Immature natural killer cell (primary cell): ENCODE data around the gene HOXA5. TPM values are rescaled to one million over a fixed set of nuclear protein-coding genes. Genes with fewer than 3 reads are reported as not detected.

Source experiments
- DNase-seq, 3 donors: peaks; one replicate each; pipeline ENCODE4 v3.0.0; 2022; ENCODE audit warnings: mixed read lengths in 1 of 3
- H3K27ac Mint-ChIP-seq, 6 donors: one replicate each; pipeline ENCODE4 v1.8.0; 2020; ENCODE audit warnings: mixed read lengths in 6 of 6, mild to moderate bottlenecking in 5 of 6, inconsistent platforms in 4 of 6, moderate library complexity in 3 of 6
- H3K27me3 Mint-ChIP-seq, 3 donors: one replicate each; pipeline ENCODE4 v1.8.0; 2020 to 2021; ENCODE audit warnings: low read depth in 3 of 3, mild to moderate bottlenecking in 3 of 3, mixed read lengths in 3 of 3, moderate library complexity in 3 of 3, inconsistent platforms in 1 of 3
- H3K36me3 Mint-ChIP-seq, 3 donors: one replicate each; pipeline ENCODE4 v1.8.0; 2020; ENCODE audit warnings: mixed read lengths in 3 of 3, inconsistent platforms in 2 of 3, mild to moderate bottlenecking in 2 of 3
- H3K4me1 Mint-ChIP-seq, 2 donors: one replicate each; pipeline ENCODE4 v1.8.0; 2020; ENCODE audit warnings: inconsistent platforms in 2 of 2, mild to moderate bottlenecking in 2 of 2, mixed read lengths in 2 of 2, moderate library complexity in 1 of 2
- H3K4me3 Mint-ChIP-seq, 5 donors: one replicate each; pipeline ENCODE4 v1.8.0; 2020; ENCODE audit warnings: mild to moderate bottlenecking in 5 of 5, mixed read lengths in 5 of 5, inconsistent platforms in 3 of 5, moderate library complexity in 3 of 5
- H3K9me3 Mint-ChIP-seq, 6 donors: one replicate each; pipeline ENCODE4 v1.8.0; 2020; ENCODE audit warnings: mild to moderate bottlenecking in 6 of 6, mixed read lengths in 6 of 6, inconsistent platforms in 4 of 6, moderate library complexity in 3 of 6
- polyA plus RNA-seq, 3 donors: library from polyadenylated mRNA; unstranded; fragments of 300-500 nt; fragmentation: Illumina TruSeq; gene quantifications; one replicate each; pipeline ENCODE4 v1.2.3, GENCODE V29; 2021

HOXA5 gene
- polyA plus RNA-seq, 3 donors from 2014 or later, result 0.42 to 1.1 (median 0.73) TPM

- DNase-seq, result no peak
- no peaks in the 10 kb centered on the region for H3K9me3 Mint-ChIP-seq
- H3K27ac Mint-ChIP-seq, result no peak overlapping the region
- peaks cover 1 to 9% of the 10 kb centered on the region in 2 donors for H3K4me1 Mint-ChIP-seq
- no peak overlapping the region for H3K4me3 Mint-ChIP-seq
- H3K36me3 Mint-ChIP-seq, result peaks cover 0 to 12% (median 0%) of the 10 kb centered on the region in 3 donors
- H3K27me3 Mint-ChIP-seq, result peaks cover 12 to 13% (median 12%) of the 10 kb centered on the region in 3 donors
These were observed 2.2 kb downstream of the HOXA5 start for GRCh38 chr7:27141137-27141922.

GRCh38 chr7:27140126-27140857, 3.2 kb downstream of the HOXA5 start:
- Mint-ChIP-seq H3K9me3 (no peaks in the 10 kb centered on the region), H3K27ac (no peak overlapping the region), H3K36me3 (peaks cover 0 to 9% (median 0%) of the 10 kb centered on the region in 3 donors), H3K4me1 (peaks cover 1 to 18% of the 10 kb centered on the region in 2 donors), H3K4me3 (no peak overlapping the region), H3K27me3 (peaks cover 10 to 15% (median 12%) of the 10 kb centered on the region in 3 donors)
- DNase-seq, result no peak

- H3K27me3 Mint-ChIP-seq, result peaks cover 10 to 18% (median 14%) of the 10 kb centered on the region in 3 donors
- no peak overlapping the region for H3K27ac Mint-ChIP-seq
- H3K36me3 Mint-ChIP-seq, result peaks cover 0 to 9% (median 0%) of the 10 kb centered on the region in 3 donors
- peaks cover 1 to 22% of the 10 kb centered on the region in 2 donors for H3K4me1 Mint-ChIP-seq
- no peak overlapping the region for H3K4me3 Mint-ChIP-seq
- no peaks in the 10 kb centered on the region for H3K9me3 Mint-ChIP-seq
- no peak for DNase-seq
These were observed 4.0 kb downstream of the HOXA5 start for GRCh38 chr7:27139334-27140125.

GRCh38 chr7:27138985-27139333, 4.5 kb downstream of the HOXA5 start:
- Mint-ChIP-seq H3K36me3 (peaks cover 0 to 9% (median 0%) of the 10 kb centered on the region in 3 donors), H3K4me3 (no peak overlapping the region), H3K27me3 (peaks cover 10 to 18% (median 14%) of the 10 kb centered on the region in 3 donors), H3K4me1 (peaks cover 1 to 22% of the 10 kb centered on the region in 2 donors), H3K27ac (no peak overlapping the region), H3K9me3 (no peaks in the 10 kb centered on the region)
- DNase-seq, result no peak

GRCh38 chr7:27138472-27138871, 5.0 kb downstream of the HOXA5 start:
- Mint-ChIP-seq H3K4me3 (no peak overlapping the region), H3K27ac (no peak overlapping the region), H3K27me3 (peaks cover 10 to 18% (median 14%) of the 10 kb centered on the region in 3 donors), H3K4me1 (peaks cover 1 to 22% of the 10 kb centered on the region in 2 donors), H3K36me3 (peaks cover 0 to 9% (median 0%) of the 10 kb centered on the region in 3 donors), H3K9me3 (no peaks in the 10 kb centered on the region)
- no peak for DNase-seq

- H3K9me3 Mint-ChIP-seq, result no peaks in the 10 kb centered on the region
- H3K27me3 Mint-ChIP-seq, result peaks cover 10 to 17% (median 14%) of the 10 kb centered on the region in 3 donors
- H3K27ac Mint-ChIP-seq, result no peak overlapping the region
- peaks cover 0 to 9% (median 0%) of the 10 kb centered on the region in 3 donors for H3K36me3 Mint-ChIP-seq
- DNase-seq, result no peak
- peaks cover 1 to 22% of the 10 kb centered on the region in 2 donors for H3K4me1 Mint-ChIP-seq
- H3K4me3 Mint-ChIP-seq, result no peak overlapping the region
These were observed 5.7 kb downstream of the HOXA5 start for GRCh38 chr7:27137640-27138315.

- DNase-seq, result no peak
- Mint-ChIP-seq H3K4me1 (peaks cover 6 to 28% of the 10 kb centered on the region in 2 donors), H3K27ac (no peak overlapping the region), H3K9me3 (no peaks in the 10 kb centered on the region), H3K27me3 (peaks cover 10 to 19% (median 12%) of the 10 kb centered on the region in 3 donors), H3K36me3 (peaks cover 0 to 3% (median 0%) of the 10 kb centered on the region in 3 donors), H3K4me3 (no peak overlapping the region)
These were observed 9.1 kb downstream of the HOXA5 start for GRCh38 chr7:27134392-27134791.

- no peak overlapping the region for H3K4me3 Mint-ChIP-seq
- H3K27ac Mint-ChIP-seq, result no peak overlapping the region
- peaks cover 10 to 17% (median 12%) of the 10 kb centered on the region in 3 donors for H3K27me3 Mint-ChIP-seq
These were observed 9.9 kb downstream of the HOXA5 start for GRCh38 chr7:27133409-27134231.

GRCh38 chr7:27132978-27133377, 10.5 kb downstream of the HOXA5 start:
- Mint-ChIP-seq H3K4me1 (peaks cover 6 to 28% of the 10 kb centered on the region in 2 donors), H3K4me3 (no peak overlapping the region), H3K27me3 (peaks cover 9 to 17% (median 12%) of the 10 kb centered on the region in 3 donors), H3K36me3 (no peaks in the 10 kb centered on the region), H3K9me3 (no peaks in the 10 kb centered on the region), H3K27ac (no peak overlapping the region)
- DNase-seq, result no peak

More at GRCh38 chr7:27133409-27134231, 9.9 kb downstream of the HOXA5 start:
- Mint-ChIP-seq H3K9me3 (no peaks in the 10 kb centered on the region), H3K36me3 (no peaks in the 10 kb centered on the region), H3K4me1 (peaks cover 6 to 28% of the 10 kb centered on the region in 2 donors)
- no peak for DNase-seq

- peaks cover 7 to 16% (median 8%) of the 10 kb centered on the region in 3 donors for H3K27me3 Mint-ChIP-seq
- H3K27ac Mint-ChIP-seq, result peak overlapping the region in 2 of 6 donors; percentile 57 to 62
- DNase-seq, result no peak
- peak overlapping the region in 2 of 5 donors; percentile 54 to 81 for H3K4me3 Mint-ChIP-seq
- H3K36me3 Mint-ChIP-seq, result no peaks in the 10 kb centered on the region
- H3K4me1 Mint-ChIP-seq, result peaks cover 6 to 25% of the 10 kb centered on the region in 2 donors
- H3K9me3 Mint-ChIP-seq, result no peaks in the 10 kb centered on the region
These were observed 11.3 kb downstream of the HOXA5 start for GRCh38 chr7:27132214-27132613.

GRCh38 chr7:27131390-27131819, 12.1 kb downstream of the HOXA5 start:
- no peaks in the 10 kb centered on the region for H3K36me3 Mint-ChIP-seq
- H3K9me3 Mint-ChIP-seq, result no peaks in the 10 kb centered on the region
- H3K27me3 Mint-ChIP-seq, result peaks cover 5 to 12% (median 11%) of the 10 kb centered on the region in 3 donors
- peaks cover 6 to 21% of the 10 kb centered on the region in 2 donors for H3K4me1 Mint-ChIP-seq
- H3K27ac Mint-ChIP-seq, result peak overlapping the region in 3 of 6 donors; percentile 21 to 84 (median 53)
- no peak for DNase-seq
- peak overlapping the region; percentile 62 to 83 (median 80) for H3K4me3 Mint-ChIP-seq
